Adrenal gland (tissue), 5 donors: ENCODE results near the gene VPS13D.

Experiments
- POLR2A ChIP-seq, 2 donors: fragments of 450-650 bp; IDR thresholded peaks; one replicate each; pipeline ENCODE4 v1.6.1; 2017; ENCODE audit warnings: antibody characterized with exemption in 2 of 2, mild to moderate bottlenecking in 2 of 2, moderate library complexity in 1 of 2
- TF ChIP-seq, protein P1 (sequence below), 6 experiments: fragments of 450-650 bp in 4 of 6; fragments of 200-600 bp in 2 of 6; sonication (generic) in 1 of 6; IDR thresholded peaks; 1 replicate in 5 of 6; 2 replicates in 1 of 6; pipeline versions ENCODE4 v1.5.1 to v1.8.0; 2016 to 2021; ENCODE audit warnings: antibody characterized with exemption in 6 of 6, mild to moderate bottlenecking in 2 of 6, moderate library complexity in 1 of 6
- donor health status: DM: no; HTN: no; CAD: no.

- TF ChIP-seq, protein P1, sequence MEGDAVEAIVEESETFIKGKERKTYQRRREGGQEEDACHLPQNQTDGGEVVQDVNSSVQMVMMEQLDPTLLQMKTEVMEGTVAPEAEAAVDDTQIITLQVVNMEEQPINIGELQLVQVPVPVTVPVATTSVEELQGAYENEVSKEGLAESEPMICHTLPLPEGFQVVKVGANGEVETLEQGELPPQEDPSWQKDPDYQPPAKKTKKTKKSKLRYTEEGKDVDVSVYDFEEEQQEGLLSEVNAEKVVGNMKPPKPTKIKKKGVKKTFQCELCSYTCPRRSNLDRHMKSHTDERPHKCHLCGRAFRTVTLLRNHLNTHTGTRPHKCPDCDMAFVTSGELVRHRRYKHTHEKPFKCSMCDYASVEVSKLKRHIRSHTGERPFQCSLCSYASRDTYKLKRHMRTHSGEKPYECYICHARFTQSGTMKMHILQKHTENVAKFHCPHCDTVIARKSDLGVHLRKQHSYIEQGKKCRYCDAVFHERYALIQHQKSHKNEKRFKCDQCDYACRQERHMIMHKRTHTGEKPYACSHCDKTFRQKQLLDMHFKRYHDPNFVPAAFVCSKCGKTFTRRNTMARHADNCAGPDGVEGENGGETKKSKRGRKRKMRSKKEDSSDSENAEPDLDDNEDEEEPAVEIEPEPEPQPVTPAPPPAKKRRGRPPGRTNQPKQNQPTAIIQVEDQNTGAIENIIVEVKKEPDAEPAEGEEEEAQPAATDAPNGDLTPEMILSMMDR (IDR thresholded peaks at IDR 0.05): no peak
- no peak for TF ChIP-seq POLR2A (IDR thresholded peaks at IDR 0.05)
Observed at GRCh38 chr1:12473596-12474362, 243.9 kb downstream of the VPS13D start.
